ENCODE data around the gene FAM24A.
"Not testable (repeated sequence)": the region's sequence is repeated elsewhere in the genome, so short reads cannot be mapped to it uniquely, and the experiment has no call there.

FAM24A gene, protein sequence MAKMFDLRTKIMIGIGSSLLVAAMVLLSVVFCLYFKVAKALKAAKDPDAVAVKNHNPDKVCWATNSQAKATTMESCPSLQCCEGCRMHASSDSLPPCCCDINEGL

DNA sequence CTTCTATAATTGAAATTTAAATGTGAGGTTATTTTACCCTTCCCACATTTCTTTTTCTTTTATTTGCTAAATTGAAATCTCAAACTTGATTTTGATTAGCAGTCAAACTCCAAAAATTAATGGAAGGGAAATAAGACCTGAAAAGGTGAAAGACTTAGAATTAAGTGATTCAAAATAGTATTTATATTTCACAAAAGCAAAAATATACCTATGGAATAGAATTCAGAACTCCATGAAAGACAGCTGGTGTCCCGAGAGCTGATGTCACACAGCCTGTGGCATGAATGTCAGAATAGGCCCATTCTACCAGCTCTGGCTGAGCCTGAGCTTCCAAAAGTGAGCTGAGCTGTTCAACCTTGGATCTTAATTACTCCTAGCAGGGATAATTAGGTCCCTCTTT is at the start of gene FAM24A:
Gene FAM24A (plus strand): TSS at position 301 of the 400 bp plus-strand sequence. CDS start 1,025 bp downstream, outside the sequence.
- in situ Hi-C loops (cut with MboI; ENCODE audit: low sequenced_read_pairs), result no loop called here

GRCh38 chr10:122861711-122862161 is 48.7 kb upstream of the FAM24A start:
- in situ Hi-C loops (cut with MboI; ENCODE audit: low sequenced_read_pairs), result no loop called here

DNA sequence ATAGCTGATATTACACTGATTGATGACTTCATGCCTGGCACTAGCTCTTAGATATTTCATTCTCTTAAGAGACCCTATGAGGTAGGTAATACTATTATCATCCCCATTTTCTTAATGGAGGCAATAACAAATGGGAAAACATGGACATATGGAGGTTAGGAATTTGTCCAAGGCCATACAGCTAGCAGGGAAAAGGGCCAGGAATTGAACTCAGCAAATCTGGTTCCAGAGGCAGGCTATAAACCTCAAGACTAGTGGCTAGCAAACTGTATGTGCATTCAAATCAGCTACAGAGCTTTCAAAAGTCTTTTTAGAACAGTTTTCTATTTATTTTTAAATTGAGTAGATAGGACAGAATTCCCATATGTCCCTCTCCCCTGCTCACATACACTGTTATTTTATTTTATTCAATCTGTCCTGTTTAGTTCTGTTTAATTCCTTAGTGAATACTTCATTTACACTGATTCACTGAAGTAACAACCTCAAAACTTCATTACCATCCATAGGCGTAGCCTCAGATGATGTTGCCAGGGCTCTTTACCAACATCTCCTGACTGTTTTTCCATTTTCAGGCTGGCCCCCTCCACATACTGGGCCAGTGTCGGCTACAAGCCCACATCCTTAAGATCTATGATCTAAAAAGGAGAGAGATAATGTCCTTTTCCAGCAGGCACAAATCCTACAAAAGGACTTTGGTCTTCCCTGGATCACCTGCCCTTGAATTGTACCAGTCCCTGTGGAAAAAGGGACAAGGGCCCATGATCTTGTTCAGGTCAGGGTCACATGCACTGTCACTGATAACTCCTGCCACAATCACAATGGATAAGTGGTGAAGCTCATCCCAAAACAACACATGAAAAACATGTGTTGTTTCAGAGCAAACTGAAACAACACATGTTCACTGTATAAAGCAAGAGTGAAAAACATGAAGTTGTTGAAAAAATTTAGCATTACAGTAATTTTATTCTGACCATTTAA is 46.9 kb upstream of the FAM24A start:
- in situ Hi-C loops (cut with MboI; ENCODE audit: low sequenced_read_pairs), result no loop called here

DNA sequence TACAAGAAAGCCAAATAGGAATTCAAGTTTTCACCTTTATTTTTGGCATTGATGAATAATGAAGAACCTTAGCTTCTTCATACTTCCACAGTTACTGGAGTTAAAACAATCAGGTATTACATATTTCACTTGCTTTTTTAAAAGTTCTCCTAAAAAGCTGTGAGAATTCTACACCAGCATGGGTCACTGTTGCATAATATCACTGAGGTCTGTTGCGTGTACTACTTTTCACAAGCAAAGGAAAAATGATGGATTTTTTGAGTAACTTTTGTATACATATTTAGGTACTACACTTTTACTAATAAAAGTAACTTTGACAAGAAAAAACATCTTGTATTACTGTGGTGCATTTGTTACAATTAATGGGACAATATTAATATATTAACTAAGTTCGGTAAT is 46.2 kb upstream of the FAM24A start:
- in situ Hi-C loops (cut with MboI; ENCODE audit: low sequenced_read_pairs), result no loop called here

DNA sequence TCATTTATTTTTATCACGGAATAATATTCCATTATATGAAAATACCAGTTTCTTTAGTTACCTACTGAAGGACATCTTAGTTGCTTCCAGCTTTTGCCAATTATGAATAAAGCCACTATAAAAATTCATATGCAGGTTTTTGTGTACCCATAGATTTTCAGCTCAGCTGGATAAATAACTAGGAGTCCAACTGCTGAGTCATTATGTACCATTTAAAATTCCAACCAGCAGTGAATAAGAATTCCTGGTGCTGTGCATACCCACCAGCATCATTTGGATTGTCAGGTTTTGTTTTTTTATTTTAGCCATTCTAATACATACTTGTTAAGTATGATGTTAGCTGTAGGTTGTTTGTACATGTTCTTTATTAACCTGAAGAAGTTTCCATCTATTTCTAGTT is 45.5 kb upstream of the FAM24A start:
- in situ Hi-C loops (cut with MboI; ENCODE audit: low sequenced_read_pairs), result no loop called here

DNA sequence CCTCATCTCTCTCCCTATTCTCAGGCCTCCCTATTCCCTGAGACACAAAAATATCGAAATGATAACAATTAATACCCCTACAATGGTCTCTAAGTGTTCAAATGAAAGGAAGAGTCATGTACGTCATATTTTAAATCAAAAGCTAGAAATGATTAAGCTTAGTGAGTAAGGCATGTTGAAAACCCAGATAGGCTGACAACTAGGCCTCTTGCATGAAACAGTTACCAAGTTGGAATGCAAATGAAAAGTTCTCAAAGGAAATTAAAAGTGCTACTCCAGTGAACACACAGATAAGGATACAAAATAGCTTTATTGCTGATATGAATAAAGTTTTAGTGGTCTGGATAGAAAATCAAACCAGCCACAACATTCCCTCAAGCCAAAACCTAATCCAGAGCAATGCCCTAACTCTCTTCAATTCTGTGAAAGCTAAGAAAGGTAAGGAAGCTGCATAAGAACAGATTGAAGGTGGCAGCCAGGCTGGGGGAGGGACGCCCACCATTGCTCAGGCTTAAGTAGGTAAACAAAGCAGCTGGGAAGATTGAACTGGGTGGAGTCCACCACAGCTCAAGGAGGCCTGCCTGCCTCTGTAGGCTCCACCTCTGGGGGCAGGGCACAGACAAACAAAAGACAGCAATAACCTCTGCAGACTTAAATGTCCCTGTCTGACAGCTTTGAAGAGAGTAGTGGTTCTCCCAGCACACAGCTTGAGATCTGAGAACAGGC is 43.5 kb upstream of the FAM24A start:
- in situ Hi-C loops (cut with MboI; ENCODE audit: low sequenced_read_pairs), result not testable (repeated sequence)

GRCh38 chr10:122868768-122869167 is 41.6 kb upstream of the FAM24A start:
- in situ Hi-C loops (cut with MboI; ENCODE audit: low sequenced_read_pairs), result not testable (repeated sequence)

GRCh38 chr10:122871947-122872346 is 38.5 kb upstream of the FAM24A start:
- in situ Hi-C loops (cut with MboI; ENCODE audit: low sequenced_read_pairs), result not testable (repeated sequence)

DNA sequence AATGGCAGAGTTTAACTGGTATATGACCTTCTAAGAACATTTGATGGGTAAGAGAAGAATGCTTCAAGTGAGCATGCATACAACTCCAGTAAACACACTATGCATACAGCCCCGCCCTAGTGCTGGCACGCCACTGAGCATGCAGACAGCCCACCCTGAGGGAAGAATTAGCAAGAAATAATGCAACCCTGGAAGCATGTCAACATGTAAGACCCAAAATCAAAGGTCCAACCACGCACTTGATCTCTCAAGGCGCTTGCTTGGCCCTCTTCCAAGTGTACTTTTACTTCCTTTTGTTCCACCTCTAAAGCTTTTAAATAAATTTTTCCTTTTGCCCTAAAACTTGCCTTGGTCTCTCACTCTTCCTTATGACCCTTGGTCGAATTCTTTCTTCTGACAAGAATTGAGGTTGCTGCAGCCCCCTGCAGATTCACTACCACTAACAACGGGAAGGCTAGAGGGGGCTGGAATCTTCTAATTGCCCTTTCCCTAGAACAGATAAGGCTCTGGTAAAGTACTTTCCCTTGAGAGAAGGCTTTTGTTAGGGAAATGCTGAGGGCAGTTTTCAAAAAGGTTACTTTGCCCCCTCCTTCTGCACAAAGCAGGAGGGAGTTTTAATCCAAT is 34.5 kb upstream of the FAM24A start:
- in situ Hi-C loops (cut with MboI; ENCODE audit: low sequenced_read_pairs), result no loop called here

DNA sequence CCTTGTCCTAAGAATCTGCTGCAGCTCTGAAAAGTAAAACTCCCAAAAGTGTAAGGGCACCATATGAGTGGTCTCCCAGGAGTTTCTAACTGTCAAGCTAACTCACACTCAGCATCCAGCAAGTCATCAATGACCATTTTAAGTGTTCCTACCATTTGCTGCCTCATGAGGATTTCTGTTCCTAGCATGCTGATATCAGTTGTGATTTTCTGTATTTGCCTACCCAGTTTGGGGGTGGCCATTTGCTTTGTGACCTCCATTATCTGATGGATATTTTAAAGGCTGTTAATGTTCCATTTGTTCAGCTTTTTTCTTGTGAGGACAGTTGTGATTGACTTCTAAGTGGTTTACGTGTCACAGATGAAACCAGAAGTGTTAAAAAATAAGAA is 33.9 kb upstream of the FAM24A start:
- in situ Hi-C loops (cut with MboI; ENCODE audit: low sequenced_read_pairs), result no loop called here

DNA sequence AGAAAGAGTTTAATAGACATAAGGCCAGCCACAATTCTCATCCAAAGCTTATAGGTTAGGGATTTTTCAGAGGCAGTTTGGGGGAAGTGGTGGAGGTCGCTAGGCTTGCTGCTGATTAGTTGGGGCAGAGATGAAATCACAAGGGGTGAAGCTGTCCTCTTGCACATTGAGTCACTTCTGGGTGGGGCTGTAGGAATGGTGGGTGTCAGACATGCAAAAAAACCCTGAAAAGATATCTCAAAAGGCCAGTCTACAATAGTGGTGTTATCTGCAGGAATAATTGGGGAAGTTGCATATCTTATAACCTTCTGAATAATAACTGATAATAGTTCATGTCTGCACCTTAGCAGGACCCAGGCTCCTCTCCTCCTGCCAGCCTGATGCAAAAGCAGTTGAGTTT is 33.1 kb upstream of the FAM24A start:
- in situ Hi-C loops (cut with MboI; ENCODE audit: low sequenced_read_pairs), result no loop called here

- in situ Hi-C loops (cut with MboI; ENCODE audit: low sequenced_read_pairs), result no loop called here
Measured at GRCh38 chr10:122878799-122879338, 31.5 kb upstream of the FAM24A start.

DNA sequence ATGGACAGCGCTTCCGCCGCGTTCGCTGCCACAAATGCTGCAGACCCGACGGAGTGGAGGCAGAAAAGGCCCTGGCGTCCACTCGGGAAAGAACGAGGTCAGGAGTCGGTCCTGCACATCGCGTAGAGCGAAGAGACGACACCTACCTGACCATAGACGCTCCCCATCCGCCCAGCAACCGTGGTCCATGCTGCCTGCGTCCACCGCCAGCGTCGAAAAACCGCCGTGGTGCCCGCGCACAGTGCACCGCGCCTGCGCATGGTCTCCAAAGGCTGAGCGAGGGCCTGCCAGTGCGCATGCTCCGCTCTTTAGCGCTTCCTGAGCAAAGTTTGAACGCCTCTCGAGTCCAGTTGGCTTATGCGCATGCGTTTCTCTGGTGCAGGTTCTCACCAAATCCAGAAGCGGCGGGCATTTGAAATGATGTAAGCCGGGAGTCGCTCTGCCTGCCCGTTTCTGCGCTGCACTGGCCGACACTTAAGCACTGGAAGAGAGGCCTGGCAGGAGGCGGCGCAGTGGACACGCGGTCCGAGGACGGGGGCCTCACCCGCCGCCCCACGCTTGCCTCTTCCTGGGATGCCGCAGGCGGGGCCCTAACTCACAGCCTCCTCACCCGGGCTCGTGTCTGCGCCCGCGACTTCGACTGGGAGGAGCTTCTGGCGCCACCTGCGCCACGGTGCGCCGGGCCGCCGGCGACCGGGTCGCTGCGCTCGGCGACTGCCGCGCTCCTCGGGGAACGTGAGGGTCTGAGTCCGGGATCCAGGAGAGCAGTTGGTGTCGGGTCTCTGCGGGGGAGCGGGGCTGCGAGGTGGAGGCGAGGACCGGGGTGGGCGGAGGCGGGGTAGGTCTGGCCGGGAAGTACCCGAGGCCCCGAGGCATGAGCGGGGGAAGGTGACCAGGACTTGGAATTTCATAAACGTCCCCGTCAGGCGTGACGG is 30.8 kb upstream of the FAM24A start, which contains the start of gene FAM24B:
Gene FAM24B (minus strand): TSS at position 243 of the 935 bp plus-strand sequence. CDS start 29,066 bp downstream, outside the sequence.
- in situ Hi-C loops (cut with MboI; ENCODE audit: low sequenced_read_pairs), result no loop called here

- in situ Hi-C loops (cut with MboI; ENCODE audit: low sequenced_read_pairs), result no loop called here
Measured at GRCh38 chr10:122882766-122883165, 27.6 kb upstream of the FAM24A start.

DNA sequence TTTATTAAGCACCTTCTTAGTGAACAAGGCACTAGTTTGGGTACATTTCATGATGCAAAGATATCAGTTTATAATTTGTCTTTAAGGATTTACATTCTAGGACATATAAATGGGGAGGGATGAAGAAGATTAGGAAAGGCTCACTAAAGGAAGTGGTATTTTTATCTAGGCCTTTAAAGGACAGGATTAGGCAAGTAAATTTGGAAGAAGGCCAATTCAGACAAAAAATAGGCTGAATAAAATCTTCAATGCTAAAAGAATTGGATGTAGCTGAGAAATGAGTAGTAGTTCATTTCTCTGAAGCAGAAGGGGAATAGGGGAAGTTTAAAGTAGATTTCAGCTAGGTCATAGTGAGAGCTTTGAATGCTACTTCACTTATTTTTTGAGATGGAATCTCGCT is 26.2 kb upstream of the FAM24A start:
- in situ Hi-C loops (cut with MboI; ENCODE audit: low sequenced_read_pairs), result no loop called here

DNA sequence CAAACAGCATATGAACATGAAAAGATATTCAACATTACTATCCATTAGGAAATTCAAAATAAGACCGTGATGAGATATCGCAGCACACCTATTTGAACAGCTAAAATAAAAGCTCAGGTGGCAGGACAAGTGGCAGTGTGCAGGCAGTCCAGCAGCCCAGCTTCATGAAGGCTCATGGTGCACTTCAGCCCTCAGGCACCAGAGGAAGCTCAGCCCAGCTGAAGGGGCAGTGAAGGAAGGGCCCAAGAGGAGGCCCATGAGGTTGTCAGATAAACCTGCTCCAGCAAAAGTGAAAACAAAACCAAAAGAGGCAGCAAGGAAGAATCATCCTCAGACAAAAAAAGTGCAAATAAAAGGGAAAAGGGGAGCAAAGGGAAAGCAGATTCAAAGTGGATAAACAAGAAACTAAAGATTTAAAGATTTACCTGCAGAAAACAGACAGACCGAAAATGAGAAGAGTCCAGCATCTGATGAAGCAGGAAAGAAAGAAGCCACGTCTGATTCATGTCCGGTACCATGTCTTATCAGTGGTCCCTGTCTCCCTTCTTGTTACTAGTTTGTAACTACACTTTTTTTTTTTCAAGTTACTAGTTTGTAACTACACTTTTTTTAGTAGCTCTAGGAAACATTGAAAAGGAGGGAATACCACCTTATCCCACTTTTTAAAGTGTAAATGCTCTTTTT is 16.0 kb upstream of the FAM24A start:
- in situ Hi-C loops (cut with MboI; ENCODE audit: low sequenced_read_pairs), result no loop called here

GRCh38 chr10:122903861-122904260 is 6.5 kb upstream of the FAM24A start:
- in situ Hi-C loops (cut with MboI; ENCODE audit: low sequenced_read_pairs), result not testable (repeated sequence)

DNA sequence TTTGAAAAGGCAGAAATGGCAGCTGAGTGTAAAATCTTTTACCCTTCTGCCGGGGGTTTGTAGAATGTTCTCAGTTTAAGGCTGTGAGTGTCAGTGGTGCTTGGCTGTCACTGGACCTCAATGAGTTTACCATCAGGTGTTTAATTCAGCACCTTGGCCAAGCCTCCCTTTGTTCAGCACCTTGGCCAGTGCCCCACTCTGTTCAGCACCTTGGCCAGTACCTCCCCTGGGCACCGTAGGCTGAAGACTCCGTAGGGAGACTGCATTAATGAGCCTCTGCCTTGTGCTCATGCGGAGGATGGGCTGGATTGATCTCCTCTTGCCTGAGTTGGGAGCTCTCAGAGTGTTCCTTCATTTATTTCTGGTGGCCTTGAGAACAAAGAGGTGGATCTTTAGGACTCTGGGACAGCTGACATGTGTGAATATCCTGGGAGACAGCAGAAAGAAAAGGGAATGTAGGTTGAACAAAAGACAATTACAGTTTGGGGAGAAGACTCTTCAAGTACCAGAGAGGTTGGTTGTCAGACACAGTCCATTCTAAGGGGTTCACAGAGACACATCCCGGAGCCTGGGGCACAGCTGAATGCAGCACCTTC is 1.6 kb downstream of the FAM24A start:
- in situ Hi-C loops (cut with MboI; ENCODE audit: low sequenced_read_pairs), result no loop called here

DNA sequence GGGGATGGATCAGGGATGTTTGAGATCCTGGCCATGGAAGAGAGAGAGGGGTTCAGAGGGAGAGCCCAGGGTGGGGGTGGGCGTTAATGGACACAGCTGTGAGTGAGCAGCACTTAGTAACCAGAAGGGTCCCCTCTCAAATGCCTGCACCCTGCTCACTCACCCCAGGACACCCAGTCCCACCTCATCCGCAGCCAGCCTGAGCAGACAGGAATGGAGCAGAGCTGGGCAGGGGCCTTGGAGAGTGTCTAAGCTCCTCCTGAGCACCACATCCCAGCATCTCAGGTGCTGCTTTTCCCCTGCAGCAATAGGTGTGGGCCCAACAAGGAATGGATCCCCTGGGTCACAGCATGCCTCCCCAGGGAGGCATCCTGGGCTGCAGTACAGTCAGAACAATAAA is 5.3 kb downstream of the FAM24A start:
- in situ Hi-C loops (cut with MboI; ENCODE audit: low sequenced_read_pairs), result no loop called here

Measured in HL-60/S4 treated with retinoic acid at 250 ng/mL for 4 days and 3 days (cell line).